ENCODE results near the gene ZNF697. TPM values are rescaled to one million over a fixed set of nuclear protein-coding genes. Genes with fewer than 3 reads are reported as not detected.
"Not testable (repeated sequence)": the region's sequence is repeated elsewhere in the genome, so short reads cannot be mapped to it uniquely, and the experiment has no call there.

Gene ZNF697
- total RNA-seq, 2 donors from 2014 or later, result 9.5 to 14.8 TPM

- Histone ChIP-seq H3K27me3 (no peaks in the 10 kb centered on the region), H3K36me3 (no peaks in the 10 kb centered on the region), H3K27ac (no peak overlapping the region), H3K9me3 (no peaks in the 10 kb centered on the region), H3K4me3 (no peak overlapping the region), H3K4me1 (no peaks in the 10 kb centered on the region)
- DNase-seq (ENCODE audit: low spot score), result no peak
- TF ChIP-seq, protein P1, sequence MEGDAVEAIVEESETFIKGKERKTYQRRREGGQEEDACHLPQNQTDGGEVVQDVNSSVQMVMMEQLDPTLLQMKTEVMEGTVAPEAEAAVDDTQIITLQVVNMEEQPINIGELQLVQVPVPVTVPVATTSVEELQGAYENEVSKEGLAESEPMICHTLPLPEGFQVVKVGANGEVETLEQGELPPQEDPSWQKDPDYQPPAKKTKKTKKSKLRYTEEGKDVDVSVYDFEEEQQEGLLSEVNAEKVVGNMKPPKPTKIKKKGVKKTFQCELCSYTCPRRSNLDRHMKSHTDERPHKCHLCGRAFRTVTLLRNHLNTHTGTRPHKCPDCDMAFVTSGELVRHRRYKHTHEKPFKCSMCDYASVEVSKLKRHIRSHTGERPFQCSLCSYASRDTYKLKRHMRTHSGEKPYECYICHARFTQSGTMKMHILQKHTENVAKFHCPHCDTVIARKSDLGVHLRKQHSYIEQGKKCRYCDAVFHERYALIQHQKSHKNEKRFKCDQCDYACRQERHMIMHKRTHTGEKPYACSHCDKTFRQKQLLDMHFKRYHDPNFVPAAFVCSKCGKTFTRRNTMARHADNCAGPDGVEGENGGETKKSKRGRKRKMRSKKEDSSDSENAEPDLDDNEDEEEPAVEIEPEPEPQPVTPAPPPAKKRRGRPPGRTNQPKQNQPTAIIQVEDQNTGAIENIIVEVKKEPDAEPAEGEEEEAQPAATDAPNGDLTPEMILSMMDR (IDR thresholded peaks at IDR 0.05), result no peak
Observed at GRCh38 chr1:119573886-119574285, 74.2 kb downstream of the ZNF697 start.

DNA sequence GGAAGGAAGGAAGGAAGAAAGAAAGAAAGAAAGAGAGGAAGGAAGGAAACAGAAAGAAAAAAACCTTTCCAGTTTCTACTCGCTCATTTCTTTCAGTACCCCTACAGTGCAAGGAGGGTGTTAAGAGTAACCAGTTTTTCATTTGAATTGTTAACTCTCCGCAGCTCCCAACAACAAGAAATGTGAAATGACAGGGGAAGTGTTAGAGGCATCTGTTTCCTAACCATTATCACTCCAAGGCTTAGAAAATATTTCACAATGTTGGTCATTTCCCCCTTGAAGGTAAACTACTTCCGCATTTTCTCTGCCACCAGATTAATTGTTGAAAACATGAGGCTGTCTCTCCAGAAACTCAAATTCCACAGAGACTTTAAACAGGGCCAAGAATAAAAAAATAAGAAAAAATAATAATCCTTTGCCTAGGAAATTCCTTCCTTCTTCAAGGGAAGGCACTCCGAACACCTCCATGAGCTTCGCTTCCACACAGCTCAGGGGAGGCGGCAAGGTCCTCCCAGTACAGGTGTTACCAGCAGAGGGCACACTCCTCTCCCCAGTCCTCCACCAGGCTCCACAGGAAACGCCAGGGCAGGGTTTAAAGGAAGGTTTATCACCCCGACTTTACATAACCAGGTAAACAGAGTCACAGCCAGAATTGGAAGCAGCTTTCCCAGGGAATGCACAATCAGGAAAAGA, 78.0 kb downstream of the ZNF697 start:
- not testable (repeated sequence) for H3K4me1 ChIP-seq; DNase-seq (ENCODE audit: low spot score); H3K36me3 ChIP-seq; H3K9me3 ChIP-seq; H3K27ac ChIP-seq; H3K27me3 ChIP-seq; H3K4me3 ChIP-seq

Other genes starting within 250 kb of the ZNF697 start
- not detected for gene HSD3B2, start 233.1 kb downstream of the ZNF697 start, total RNA-seq
- not detected for gene HSD3B1, start 141.1 kb downstream of the ZNF697 start, total RNA-seq
- gene PHGDH, start 63.7 kb upstream of the ZNF697 start, total RNA-seq, result 10 to 100 TPM; 23.5 to 29.4 TPM
- gene HMGCS2, start 120.6 kb upstream of the ZNF697 start, total RNA-seq, result 10 to 100 TPM; 12.4 to 43.8 TPM
- not detected for gene REG4, start 163.2 kb upstream of the ZNF697 start, total RNA-seq
- not detected for gene ADAM30, start 248.2 kb upstream of the ZNF697 start, total RNA-seq